SU-DHL-6 (cell line): ENCODE results near the gene B4GALNT4.

Experiments
- H2AFZ ChIP-seq: fragments of 200-600 bp; sonication (generic); 2 replicates; pipeline ENCODE4 v1.6.1; 2014; ENCODE audit warnings: low read depth, mild to moderate bottlenecking, moderate library complexity, mixed read lengths, antibody characterized with exemption, low read length; ENCODE audit not compliant: severe bottlenecking
- H3F3A ChIP-seq: fragments of 200-600 bp; shearing (Covaris generic); 2 replicates; pipeline ENCODE4 v1.6.0; 2016; ENCODE audit warnings: antibody characterized with exemption, mild to moderate bottlenecking; ENCODE audit not compliant: insufficient read depth
- H3K27ac ChIP-seq: fragments of 200-600 bp; sonication (generic); 2 replicates; pipeline ENCODE4 v1.5.1; 2016; ENCODE audit warnings: low read depth, mild to moderate bottlenecking, low read length, moderate library complexity, mixed read lengths
- H3K27me3 ChIP-seq: fragments of 200-600 bp; sonication (generic), shearing (Covaris generic); 2 replicates; pipeline ENCODE4 v1.6.0; 2014; ENCODE audit warnings: mild to moderate bottlenecking, low read length
- H3K36me3 ChIP-seq: fragments of 200-600 bp; sonication (generic); 2 replicates; pipeline ENCODE4 v1.6.1; 2014; ENCODE audit warnings: mild to moderate bottlenecking, low read length, mixed read lengths
- H3K4me2 ChIP-seq: fragments of 300-600, 200-600 bp; shearing (Covaris generic), sonication (generic); 2 replicates; pipeline ENCODE4 v1.6.0; 2014; ENCODE audit warnings: low read length, low read depth, mild to moderate bottlenecking; ENCODE audit not compliant: poor library complexity, severe bottlenecking
- H3K4me3 ChIP-seq: fragments of 200-600 bp; sonication (generic); 2 replicates; pipeline ENCODE4 v1.5.1; 2014; ENCODE audit warnings: antibody characterized with exemption, low read length, mild to moderate bottlenecking, mixed read lengths; ENCODE audit not compliant: insufficient read depth, poor library complexity, severe bottlenecking
- H3K79me2 ChIP-seq: fragments of 200-600 bp; sonication (generic); 2 replicates; pipeline ENCODE4 v1.6.1; 2014; ENCODE audit warnings: mild to moderate bottlenecking, low read length, moderate library complexity; ENCODE audit not compliant: insufficient read depth
- H3K9ac ChIP-seq: fragments of 200-600 bp; sonication (generic); 2 replicates; pipeline ENCODE4 v1.7.0; 2014; ENCODE audit warnings: mild to moderate bottlenecking, low read length
- H3K9me2 ChIP-seq: fragments of 200-600 bp; sonication (generic); replicated peaks from 2 replicates; pipeline ENCODE4 v1.6.1; 2014; ENCODE audit warnings: low read length; ENCODE audit not compliant: insufficient read depth
- H3K9me3 ChIP-seq: fragments of 200-600 bp; sonication (generic); 2 replicates; pipeline ENCODE4 v1.6.1; 2014; ENCODE audit warnings: low read length, mixed read lengths; ENCODE audit not compliant: insufficient read depth
- H4K20me1 ChIP-seq: fragments of 200-600 bp; sonication (generic); 2 replicates; pipeline ENCODE4 v1.6.1; 2014; ENCODE audit warnings: low read depth, mild to moderate bottlenecking, antibody characterized with exemption, low read length, moderate library complexity, mixed read lengths
- EZH2phosphoT487 ChIP-seq: fragments of 200-600 bp; sonication (generic), shearing (Covaris generic); conservative IDR thresholded peaks from 2 replicates; pipeline ENCODE4 v1.6.1; 2018; ENCODE audit warnings: mild to moderate bottlenecking, antibody characterized with exemption, low read length, moderate library complexity, mixed read lengths
- TF ChIP-seq, protein P1 (sequence below): fragments of 200-600 bp; sonication (generic); IDR thresholded peaks from one replicate; pipeline ENCODE4 v1.5.1; 2017; ENCODE audit warnings: antibody characterized with exemption, mild to moderate bottlenecking, low read length, moderate library complexity; ENCODE audit not compliant: insufficient read depth, poor library complexity, severe bottlenecking

The B4GALNT4 gene

DNA sequence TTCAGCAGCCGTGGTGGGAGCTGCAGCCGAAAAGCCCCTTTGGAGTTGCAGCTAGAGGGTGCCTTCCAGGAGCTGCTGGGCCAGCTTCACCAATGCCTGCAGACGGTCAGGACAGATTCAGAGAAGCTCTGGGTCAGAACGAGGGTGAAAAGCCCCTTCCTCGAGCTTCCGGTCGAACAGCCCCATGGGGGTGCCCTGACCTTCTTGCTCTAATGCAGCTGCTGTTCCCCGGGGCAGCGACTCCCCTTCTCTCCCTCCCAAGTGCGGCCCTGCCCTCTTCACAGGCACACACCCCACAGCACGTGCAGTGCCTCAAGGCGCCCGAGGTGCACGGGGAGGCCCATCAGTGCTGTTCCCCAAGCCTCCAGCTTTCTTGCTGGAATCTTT lies 39.0 kb upstream of the B4GALNT4 start:
- Histone ChIP-seq H3K9ac (peak overlapping the region; percentile 7), H3K4me2 (peak overlapping the region; percentile 30), H3K27me3 (no peaks in the 10 kb centered on the region), H3K9me2 (no peaks in the 10 kb centered on the region), H3K27ac (peak overlapping the region; percentile 61), H3K36me3 (no peaks in the 10 kb centered on the region), H3K79me2 (no peaks in the 10 kb centered on the region), H3K4me3 (no peak overlapping the region), H3F3A (peaks cover 25% of the 10 kb centered on the region), H2AFZ (no peak overlapping the region), H3K9me3 (no peaks in the 10 kb centered on the region), H4K20me1 (no peaks in the 10 kb centered on the region)
- TF ChIP-seq EZH2phosphoT487: no peak
- TF ChIP-seq, protein P1, sequence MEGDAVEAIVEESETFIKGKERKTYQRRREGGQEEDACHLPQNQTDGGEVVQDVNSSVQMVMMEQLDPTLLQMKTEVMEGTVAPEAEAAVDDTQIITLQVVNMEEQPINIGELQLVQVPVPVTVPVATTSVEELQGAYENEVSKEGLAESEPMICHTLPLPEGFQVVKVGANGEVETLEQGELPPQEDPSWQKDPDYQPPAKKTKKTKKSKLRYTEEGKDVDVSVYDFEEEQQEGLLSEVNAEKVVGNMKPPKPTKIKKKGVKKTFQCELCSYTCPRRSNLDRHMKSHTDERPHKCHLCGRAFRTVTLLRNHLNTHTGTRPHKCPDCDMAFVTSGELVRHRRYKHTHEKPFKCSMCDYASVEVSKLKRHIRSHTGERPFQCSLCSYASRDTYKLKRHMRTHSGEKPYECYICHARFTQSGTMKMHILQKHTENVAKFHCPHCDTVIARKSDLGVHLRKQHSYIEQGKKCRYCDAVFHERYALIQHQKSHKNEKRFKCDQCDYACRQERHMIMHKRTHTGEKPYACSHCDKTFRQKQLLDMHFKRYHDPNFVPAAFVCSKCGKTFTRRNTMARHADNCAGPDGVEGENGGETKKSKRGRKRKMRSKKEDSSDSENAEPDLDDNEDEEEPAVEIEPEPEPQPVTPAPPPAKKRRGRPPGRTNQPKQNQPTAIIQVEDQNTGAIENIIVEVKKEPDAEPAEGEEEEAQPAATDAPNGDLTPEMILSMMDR: no peak

DNA sequence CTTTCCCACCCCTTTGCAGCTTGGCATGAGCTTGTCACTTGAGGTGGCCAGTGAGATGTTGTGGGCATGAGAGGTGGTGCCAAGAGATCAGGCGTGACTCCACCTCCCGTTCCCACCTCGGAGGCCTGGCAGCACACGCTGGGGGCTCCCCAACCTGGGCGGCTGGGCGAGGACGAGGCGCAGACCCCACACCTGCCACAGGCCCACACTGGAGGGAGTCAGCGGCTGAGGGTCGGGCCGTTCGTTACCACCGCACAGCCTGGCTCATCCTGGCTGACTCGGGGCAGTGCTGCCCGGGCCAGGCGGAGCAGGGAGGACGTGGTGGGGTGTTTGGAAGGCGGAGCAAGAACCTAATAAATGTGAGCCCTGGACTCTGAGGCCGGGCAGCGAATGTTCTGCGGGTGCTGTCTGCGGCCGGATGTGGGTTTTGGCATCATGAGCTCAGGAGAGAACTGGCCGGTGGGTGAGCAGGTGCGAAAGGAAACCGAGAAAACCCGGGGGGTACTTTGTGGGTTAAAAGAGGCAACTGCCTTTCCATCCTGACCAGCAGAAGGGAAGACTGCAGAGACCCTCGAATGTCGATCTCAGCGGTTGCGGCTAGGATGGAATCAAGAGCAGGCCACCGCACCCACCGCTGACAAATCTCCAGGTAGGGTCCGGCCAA lies 38.5 kb upstream of the B4GALNT4 start:
- Histone ChIP-seq H3K9ac (peak overlapping the region; percentile 7), H4K20me1 (no peaks in the 10 kb centered on the region), H3K4me2 (peak overlapping the region; percentile 30), H3K79me2 (no peaks in the 10 kb centered on the region), H3K27ac (peak overlapping the region; percentile 61), H3K27me3 (no peaks in the 10 kb centered on the region), H3K4me3 (no peak overlapping the region), H3F3A (peaks cover 25% of the 10 kb centered on the region), H3K9me2 (no peaks in the 10 kb centered on the region), H2AFZ (no peak overlapping the region), H3K9me3 (no peaks in the 10 kb centered on the region), H3K36me3 (no peaks in the 10 kb centered on the region)
- TF ChIP-seq, protein P1: no peak
- no peak for TF ChIP-seq EZH2phosphoT487

DNA sequence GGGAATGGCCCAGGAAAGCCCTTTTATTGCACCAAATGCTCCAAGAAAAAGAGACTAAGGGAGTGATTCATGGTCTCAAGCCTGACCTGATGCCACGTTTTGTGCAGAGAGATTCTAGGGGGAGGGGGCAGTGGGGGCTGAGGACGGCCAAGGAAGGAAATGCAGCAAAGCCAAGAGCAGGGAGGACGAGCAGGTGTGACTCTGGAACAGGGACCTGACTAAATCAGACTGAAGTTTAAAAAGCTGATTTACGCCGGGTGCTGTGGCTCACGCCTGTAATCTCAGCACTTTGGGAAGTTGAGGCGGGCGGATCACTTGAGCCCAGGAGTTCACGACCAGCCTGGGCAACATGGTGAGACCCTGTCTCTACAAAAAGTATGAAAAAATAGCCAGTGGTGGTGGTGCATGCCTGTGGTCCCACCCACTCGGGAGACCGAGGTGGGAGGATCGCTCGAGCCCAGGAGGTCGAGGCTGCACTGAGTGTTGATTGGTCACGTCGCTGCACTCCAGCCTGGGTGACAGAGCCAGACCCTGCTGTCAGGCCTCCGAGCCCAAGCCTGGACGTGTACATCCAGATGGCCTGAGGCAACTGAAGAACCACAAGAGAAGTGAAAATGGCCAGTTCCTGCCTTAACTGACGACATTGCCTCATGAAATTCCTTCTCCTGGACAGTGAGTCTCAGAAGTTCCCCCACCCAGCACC lies 37.8 kb upstream of the B4GALNT4 start:
- Histone ChIP-seq H4K20me1 (no peaks in the 10 kb centered on the region), H3K4me2 (peak overlapping the region; percentile 30), H3K4me3 (no peak overlapping the region), H3K27me3 (no peaks in the 10 kb centered on the region), H3K9ac (no peak overlapping the region), H3K9me2 (no peaks in the 10 kb centered on the region), H3K9me3 (no peaks in the 10 kb centered on the region), H3F3A (peaks cover 25% of the 10 kb centered on the region), H3K79me2 (no peaks in the 10 kb centered on the region), H3K36me3 (no peaks in the 10 kb centered on the region), H3K27ac (peak overlapping the region; percentile 61), H2AFZ (no peak overlapping the region)
- TF ChIP-seq EZH2phosphoT487: no peak
- TF ChIP-seq, protein P1: no peak
